ENCODE measurements around the gene SLIT3. TPM values are rescaled to one million over a fixed set of nuclear protein-coding genes. Genes with fewer than 3 reads are reported as not detected.

The SLIT3 gene
- total RNA-seq, 6 donors from 2014 or later, result 10.8 to 57.3 (median 32.2) TPM

- WGBS, 2 donors, result 94 to 100% methylated on average over 1 to 6 of the region's 6 CpGs
- Histone ChIP-seq H3K27ac (no peak overlapping the region), H3K4me3 (no peak overlapping the region), H3K9me3 (no peaks in the 10 kb centered on the region), H3K36me3 (no peaks in the 10 kb centered on the region), H3K27me3 (no peaks in the 10 kb centered on the region), H3K4me1 (no peaks in the 10 kb centered on the region)
- TF ChIP-seq POLR2AphosphoS5 (IDR thresholded peaks at IDR 0.05) (no peak), POLR2A (IDR thresholded peaks at IDR 0.05) (no peak), CTCF (IDR thresholded peaks at IDR 0.05) (no peak), EP300 (IDR thresholded peaks at IDR 0.05) (no peak)
- DNase-seq (peak in 1 of 2 donors; percentile 36), ATAC-seq (ENCODE audit: low FRiP score in 2 of 2) (no peak)
Observed at GRCh38 chr5:168669668-168670378, 631.1 kb downstream of the SLIT3 start.

GRCh38 chr5:168669156-168669555 lies 631.8 kb downstream of the SLIT3 start:
- ATAC-seq (ENCODE audit: low FRiP score in 2 of 2), result no peak
- no peak for DNase-seq
- no peaks in the 10 kb centered on the region for H3K9me3 ChIP-seq
- 75 to 93% methylated on average over 3 to 4 of the region's 4 CpGs for WGBS, 2 donors
- no peaks in the 10 kb centered on the region for H3K27me3 ChIP-seq
- no peaks in the 10 kb centered on the region for H3K4me1 ChIP-seq
- no peak overlapping the region for H3K27ac ChIP-seq
- no peak overlapping the region for H3K4me3 ChIP-seq
- no peaks in the 10 kb centered on the region for H3K36me3 ChIP-seq
- TF ChIP-seq EP300 (IDR thresholded peaks at IDR 0.05) (no peak), POLR2AphosphoS5 (IDR thresholded peaks at IDR 0.05) (no peak), CTCF (IDR thresholded peaks at IDR 0.05) (no peak), POLR2A (IDR thresholded peaks at IDR 0.05) (no peak)

- H3K9me3 ChIP-seq, result no peaks in the 10 kb centered on the region
- no peaks in the 10 kb centered on the region for H3K27me3 ChIP-seq
- no peak for TF ChIP-seq CTCF (IDR thresholded peaks at IDR 0.05)
- TF ChIP-seq POLR2A (IDR thresholded peaks at IDR 0.05), result no peak
- no peak for TF ChIP-seq EP300 (IDR thresholded peaks at IDR 0.05)
- no peak for TF ChIP-seq POLR2AphosphoS5 (IDR thresholded peaks at IDR 0.05)
- DNase-seq (no peak), ATAC-seq (ENCODE audit: low FRiP score in 2 of 2) (no peak)
- no peak overlapping the region for H3K4me3 ChIP-seq
- no peaks in the 10 kb centered on the region for H3K36me3 ChIP-seq
- 67 to 100% methylated on average over 1 of the region's 1 CpG for WGBS, 2 donors
- no peaks in the 10 kb centered on the region for H3K4me1 ChIP-seq
- no peak overlapping the region for H3K27ac ChIP-seq
Observed at GRCh38 chr5:168668078-168668477, 632.9 kb downstream of the SLIT3 start.

- Histone ChIP-seq H3K27me3 (no peaks in the 10 kb centered on the region), H3K36me3 (no peaks in the 10 kb centered on the region), H3K4me3 (no peak overlapping the region), H3K9me3 (no peaks in the 10 kb centered on the region), H3K27ac (no peak overlapping the region), H3K4me1 (no peaks in the 10 kb centered on the region)
- no peak for DNase-seq
- WGBS, 2 donors, result 86 to 89% methylated on average over 4 of the region's 4 CpGs
- TF ChIP-seq POLR2AphosphoS5 (IDR thresholded peaks at IDR 0.05) (no peak), EP300 (IDR thresholded peaks at IDR 0.05) (no peak), CTCF (IDR thresholded peaks at IDR 0.05) (no peak), POLR2A (IDR thresholded peaks at IDR 0.05) (no peak)
- ATAC-seq (ENCODE audit: low FRiP score in 2 of 2), result no peak
Observed at GRCh38 chr5:168667301-168667840, 633.6 kb downstream of the SLIT3 start.

GRCh38 chr5:168666356-168666755 lies 634.6 kb downstream of the SLIT3 start:
- TF ChIP-seq CTCF (IDR thresholded peaks at IDR 0.05) (no peak), EP300 (IDR thresholded peaks at IDR 0.05) (no peak), POLR2A (IDR thresholded peaks at IDR 0.05) (no peak), POLR2AphosphoS5 (IDR thresholded peaks at IDR 0.05) (no peak)
- no peak overlapping the region for H3K27ac ChIP-seq
- H3K9me3 ChIP-seq, result no peaks in the 10 kb centered on the region
- peak in 1 of 2 donors; percentile 58 for DNase-seq
- no peak overlapping the region for H3K4me3 ChIP-seq
- no peak for ATAC-seq (ENCODE audit: low FRiP score in 2 of 2)
- 85 to 90% methylated on average over 11 to 17 of the region's 17 CpGs for WGBS, 2 donors
- H3K36me3 ChIP-seq, result no peaks in the 10 kb centered on the region
- H3K4me1 ChIP-seq, result no peaks in the 10 kb centered on the region
- no peaks in the 10 kb centered on the region for H3K27me3 ChIP-seq
